ENCODE results near the gene NIP7.
"Not testable (repeated sequence)": the region's sequence is repeated elsewhere in the genome, so short reads cannot be mapped to it uniquely, and the experiment has no call there.

NIP7 gene

DNA sequence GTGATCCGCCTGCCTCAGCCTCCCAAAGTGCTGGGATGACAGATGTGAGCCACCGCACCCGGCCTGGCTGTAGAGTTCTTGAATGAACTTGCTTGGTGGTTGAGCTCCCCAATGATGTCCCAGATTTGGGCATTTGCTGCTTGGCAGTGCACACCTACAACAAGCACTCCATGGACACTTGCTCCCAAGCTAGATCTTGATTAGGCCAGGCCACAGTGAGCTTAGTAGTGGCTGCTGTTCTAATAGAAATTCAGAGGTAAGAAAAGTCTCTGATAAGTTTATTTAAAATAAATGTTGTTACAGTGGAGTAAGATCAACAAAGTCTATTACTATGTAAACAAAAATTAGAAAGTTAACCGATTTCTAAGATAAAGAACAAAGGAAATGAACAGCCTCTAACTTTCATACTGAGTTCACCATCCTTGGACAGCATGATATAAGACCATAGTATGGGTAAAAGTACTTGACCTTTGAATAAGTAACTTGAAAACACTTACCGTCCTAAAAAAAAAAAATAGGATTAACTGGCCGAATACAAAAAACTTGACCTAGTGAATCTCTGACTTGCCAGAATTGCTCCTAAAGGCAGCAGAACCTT lies 11.1 kb downstream of the NIP7 start:
- Histone ChIP-seq H3K4me1 (ENCODE audit: insufficient read depth, low read length, severe bottlenecking) (no peaks in the 10 kb centered on the region), H3K4me3 (ENCODE audit: low read depth, low read length, poor library complexity, severe bottlenecking) (no peak overlapping the region), H2AFZ (ENCODE audit: low read length) (no peak overlapping the region), H3K9ac (ENCODE audit: low read length) (no peak overlapping the region), H3K27me3 (ENCODE audit: insufficient read depth, low read length) (no peaks in the 10 kb centered on the region), H3F3A (ENCODE audit: insufficient read depth, low read length) (no peaks in the 10 kb centered on the region), H3K79me2 (ENCODE audit: insufficient read depth, low read length) (no peaks in the 10 kb centered on the region), H3K4me2 (ENCODE audit: low read length) (no peak overlapping the region), H4K20me1 (ENCODE audit: insufficient read depth, low read length) (no peaks in the 10 kb centered on the region), H3K9me2 (ENCODE audit: low read depth, low read length) (no peaks in the 10 kb centered on the region), H3K36me3 (ENCODE audit: insufficient read depth, low read length) (peaks cover 19% of the 10 kb centered on the region), H3K9me3 (ENCODE audit: low read length) (no peaks in the 10 kb centered on the region), H3K27ac (ENCODE audit: low read depth, low read length, poor library complexity, severe bottlenecking) (no peak overlapping the region)
- TF ChIP-seq EZH2 (IDR thresholded peaks at IDR 0.05; ENCODE audit: borderline replicate concordance, low read length) = no peak
- TF ChIP-seq, protein P1, sequence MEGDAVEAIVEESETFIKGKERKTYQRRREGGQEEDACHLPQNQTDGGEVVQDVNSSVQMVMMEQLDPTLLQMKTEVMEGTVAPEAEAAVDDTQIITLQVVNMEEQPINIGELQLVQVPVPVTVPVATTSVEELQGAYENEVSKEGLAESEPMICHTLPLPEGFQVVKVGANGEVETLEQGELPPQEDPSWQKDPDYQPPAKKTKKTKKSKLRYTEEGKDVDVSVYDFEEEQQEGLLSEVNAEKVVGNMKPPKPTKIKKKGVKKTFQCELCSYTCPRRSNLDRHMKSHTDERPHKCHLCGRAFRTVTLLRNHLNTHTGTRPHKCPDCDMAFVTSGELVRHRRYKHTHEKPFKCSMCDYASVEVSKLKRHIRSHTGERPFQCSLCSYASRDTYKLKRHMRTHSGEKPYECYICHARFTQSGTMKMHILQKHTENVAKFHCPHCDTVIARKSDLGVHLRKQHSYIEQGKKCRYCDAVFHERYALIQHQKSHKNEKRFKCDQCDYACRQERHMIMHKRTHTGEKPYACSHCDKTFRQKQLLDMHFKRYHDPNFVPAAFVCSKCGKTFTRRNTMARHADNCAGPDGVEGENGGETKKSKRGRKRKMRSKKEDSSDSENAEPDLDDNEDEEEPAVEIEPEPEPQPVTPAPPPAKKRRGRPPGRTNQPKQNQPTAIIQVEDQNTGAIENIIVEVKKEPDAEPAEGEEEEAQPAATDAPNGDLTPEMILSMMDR (IDR thresholded peaks at IDR 0.05; ENCODE audit: low read length) = no peak

DNA sequence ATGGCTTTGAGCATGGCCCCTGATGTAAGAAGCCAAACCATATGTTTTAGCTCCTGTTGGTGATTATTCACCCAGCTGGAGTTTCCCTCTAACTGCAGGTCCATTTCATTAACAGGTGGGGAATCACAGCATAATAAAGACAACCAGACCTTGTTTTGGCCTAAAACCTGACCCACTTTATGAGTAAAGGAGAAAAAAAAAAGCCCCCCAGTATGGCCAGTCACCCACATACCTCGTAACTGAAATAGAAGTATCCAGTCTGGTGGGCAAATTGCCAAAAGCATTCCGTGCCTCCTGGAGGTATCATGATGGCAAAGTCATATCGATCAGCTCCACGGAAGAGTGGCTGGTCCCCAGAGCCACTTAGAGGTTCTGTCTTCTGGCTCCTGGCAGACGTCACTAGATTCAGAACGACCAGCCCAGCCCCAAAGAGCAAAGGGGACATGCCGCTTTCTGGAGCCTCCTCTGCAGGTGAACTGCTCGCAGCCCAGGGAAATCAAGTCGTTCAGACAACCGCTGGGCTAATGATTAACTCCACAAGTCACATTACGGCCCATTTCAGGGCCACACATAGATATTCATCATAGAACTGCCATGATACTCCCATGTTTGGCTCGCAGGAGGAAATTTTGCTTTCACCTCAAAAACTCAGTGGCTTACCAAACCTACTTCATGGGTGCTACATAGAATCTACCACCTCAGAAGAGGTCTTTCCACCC lies 11.9 kb downstream of the NIP7 start, which contains the start of gene TMED6:
Gene TMED6 (minus strand): TSS at position 478 of the 719 bp plus-strand sequence. CDS start 33 bp downstream, at position 445.
- H3K4me2 ChIP-seq (ENCODE audit: low read length) = no peak within 1 kb of the TSS
- H3K4me1 ChIP-seq (ENCODE audit: insufficient read depth, low read length, severe bottlenecking) = no peaks in the 10 kb centered on the region
- H3K27me3 ChIP-seq (ENCODE audit: insufficient read depth, low read length) = no peaks in the 10 kb centered on the region
- no peaks in the 10 kb centered on the region for H3K79me2 ChIP-seq (ENCODE audit: insufficient read depth, low read length)
- no peak within 1 kb of the TSS for H3K9ac ChIP-seq (ENCODE audit: low read length)
- no peak within 1 kb of the TSS for H3K4me3 ChIP-seq (ENCODE audit: low read depth, low read length, poor library complexity, severe bottlenecking)
- H3K9me3 ChIP-seq (ENCODE audit: low read length) = no peaks in the 10 kb centered on the region
- TF ChIP-seq, protein P1 (IDR thresholded peaks at IDR 0.05; ENCODE audit: low read length) = no peak
- TF ChIP-seq EZH2 (IDR thresholded peaks at IDR 0.05; ENCODE audit: borderline replicate concordance, low read length) = no peak
- no peaks in the 10 kb centered on the region for H3K9me2 ChIP-seq (ENCODE audit: low read depth, low read length)
- H3K36me3 ChIP-seq (ENCODE audit: insufficient read depth, low read length) = peaks cover 26% of the 10 kb centered on the region
- no peaks in the 10 kb centered on the region for H3F3A ChIP-seq (ENCODE audit: insufficient read depth, low read length)
- H3K27ac ChIP-seq (ENCODE audit: low read depth, low read length, poor library complexity, severe bottlenecking) = no peak within 1 kb of the TSS
- H4K20me1 ChIP-seq (ENCODE audit: insufficient read depth, low read length) = no peaks in the 10 kb centered on the region
- H2AFZ ChIP-seq (ENCODE audit: low read length) = no peak within 1 kb of the TSS

DNA sequence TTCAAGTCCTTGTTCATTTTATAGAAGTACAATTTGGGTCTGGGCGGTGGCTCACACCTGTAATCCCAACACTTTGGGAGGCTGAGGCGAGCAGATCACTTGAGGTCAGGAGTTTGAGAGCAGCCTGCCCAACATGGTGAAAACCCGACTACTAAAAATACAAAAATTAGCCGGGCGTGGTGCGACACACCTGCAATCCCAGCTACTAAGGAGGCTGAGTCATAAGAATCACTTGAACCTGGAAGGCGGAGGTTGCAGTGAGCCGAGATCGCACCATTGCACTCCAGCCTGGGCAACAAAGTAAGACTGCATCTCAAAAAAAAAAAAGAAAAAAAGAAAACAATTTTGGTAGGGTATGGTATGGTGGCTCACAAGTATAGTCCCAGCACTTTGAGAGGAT lies 20.5 kb downstream of the NIP7 start:
- H3K27ac ChIP-seq (ENCODE audit: low read depth, low read length, poor library complexity, severe bottlenecking); H3K9me3 ChIP-seq (ENCODE audit: low read length); H3K4me1 ChIP-seq (ENCODE audit: insufficient read depth, low read length, severe bottlenecking); H4K20me1 ChIP-seq (ENCODE audit: insufficient read depth, low read length); H3K27me3 ChIP-seq (ENCODE audit: insufficient read depth, low read length); H3K9me2 ChIP-seq (ENCODE audit: low read depth, low read length); H3K9ac ChIP-seq (ENCODE audit: low read length); H3F3A ChIP-seq (ENCODE audit: insufficient read depth, low read length); H2AFZ ChIP-seq (ENCODE audit: low read length); H3K4me3 ChIP-seq (ENCODE audit: low read depth, low read length, poor library complexity, severe bottlenecking); H3K4me2 ChIP-seq (ENCODE audit: low read length); H3K79me2 ChIP-seq (ENCODE audit: insufficient read depth, low read length): not testable (repeated sequence)
- H3K36me3 ChIP-seq (ENCODE audit: insufficient read depth, low read length) = peaks cover 35% of the 10 kb centered on the region; the same call in 1 of the 2 replicates
